Activated CD4-positive, CD25-positive, alpha-beta regulatory T cell treated with anti-CD3 and anti-CD28 coated beads, Interleukin-2, amount 50 U/mL, for 16 hours (primary cell): ENCODE measurements around the gene NCAM2.

Experiments
- DNase-seq: peaks from one replicate; pipeline ENCODE4 v3.0.0-alpha.2; 2020; ENCODE audit warnings: low read depth, low spot score

The NCAM2 gene

DNA sequence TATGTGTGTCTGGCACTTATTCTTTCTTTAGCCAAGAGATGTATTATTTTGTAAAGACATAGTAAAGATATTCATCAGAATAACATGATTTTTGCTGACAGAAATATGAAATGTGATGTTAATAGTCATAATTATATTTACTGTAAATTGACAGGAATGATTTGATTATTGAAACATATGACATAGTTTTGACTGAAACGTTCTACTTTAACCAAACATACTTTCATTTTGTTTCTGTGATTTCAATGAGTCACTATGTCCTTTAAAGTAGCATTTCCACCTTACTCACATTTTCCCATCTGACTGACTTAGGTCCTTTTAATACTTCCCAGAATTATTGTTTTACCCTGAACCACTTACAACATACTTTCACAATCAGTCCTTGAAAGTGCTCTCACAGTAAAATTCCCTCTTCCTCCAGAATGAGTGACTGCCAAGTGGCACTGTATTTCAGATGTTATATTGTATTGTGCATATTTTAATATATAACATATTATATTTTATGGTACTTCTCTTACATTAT is 437.9 kb downstream of the NCAM2 start:
- no peak for DNase-seq

DNA sequence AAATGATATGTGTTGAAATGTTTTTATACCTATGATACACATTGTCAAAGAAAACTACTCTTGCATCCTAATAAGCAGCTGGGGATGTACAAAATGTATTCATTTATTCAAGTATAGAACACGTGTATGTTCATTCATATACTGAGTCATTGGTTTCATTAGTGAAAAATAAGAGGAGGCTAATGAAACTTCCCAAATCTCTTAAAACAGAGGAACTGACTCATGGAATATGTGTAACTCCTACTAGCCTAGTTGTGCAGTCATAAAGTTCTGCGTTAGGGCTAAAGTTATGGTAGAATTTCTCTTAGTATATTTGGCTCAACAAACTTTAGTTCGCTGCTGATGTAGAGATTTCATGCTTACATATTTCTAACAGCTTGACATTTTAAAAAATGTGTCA is 441.6 kb downstream of the NCAM2 start:
- no peak for DNase-seq

DNA sequence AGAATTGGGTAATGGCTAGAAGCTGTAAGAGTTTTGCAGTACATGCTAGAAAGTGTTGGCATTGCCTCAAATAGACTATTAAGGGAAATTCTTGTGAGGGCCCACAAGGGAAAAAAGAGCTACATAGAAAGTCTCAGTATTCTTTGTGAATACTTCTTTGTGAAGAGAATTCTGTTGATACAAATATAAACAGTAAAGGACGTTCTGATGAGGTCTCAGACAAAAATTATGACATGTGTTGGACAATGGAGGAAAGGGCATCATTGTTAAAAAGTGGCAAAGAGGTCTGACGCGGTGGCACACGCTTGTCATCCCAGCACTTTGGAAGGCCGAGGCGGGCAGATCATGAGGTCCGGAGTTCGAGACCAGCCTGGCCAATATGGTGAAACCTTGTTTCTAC is 458.9 kb downstream of the NCAM2 start:
- no peak for DNase-seq

DNA sequence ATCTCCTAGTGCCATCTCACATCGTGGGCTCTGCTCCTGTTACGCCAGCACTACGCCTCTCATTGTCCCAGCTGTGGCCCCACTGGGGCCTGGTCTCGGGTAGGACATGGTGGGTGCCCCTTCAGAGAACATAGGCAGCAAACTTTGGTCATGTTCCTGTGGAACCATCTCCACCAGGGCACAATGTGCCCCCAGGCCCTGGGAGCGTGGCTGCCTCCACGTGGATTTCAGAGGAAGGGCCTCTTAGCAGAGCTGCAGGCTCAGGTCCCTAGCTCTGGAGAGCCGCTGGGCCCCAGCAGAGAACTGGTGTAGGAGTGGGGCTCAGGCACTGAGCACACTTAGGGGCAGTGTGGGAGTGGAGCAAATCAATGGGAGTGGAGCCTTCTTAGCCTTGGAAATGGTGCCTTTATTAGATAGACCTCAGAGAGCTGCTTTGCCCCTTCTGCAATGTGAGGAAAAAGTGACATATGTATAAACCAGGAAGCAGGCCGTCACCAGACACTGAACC is 460.0 kb downstream of the NCAM2 start:
- DNase-seq = no peak

DNA sequence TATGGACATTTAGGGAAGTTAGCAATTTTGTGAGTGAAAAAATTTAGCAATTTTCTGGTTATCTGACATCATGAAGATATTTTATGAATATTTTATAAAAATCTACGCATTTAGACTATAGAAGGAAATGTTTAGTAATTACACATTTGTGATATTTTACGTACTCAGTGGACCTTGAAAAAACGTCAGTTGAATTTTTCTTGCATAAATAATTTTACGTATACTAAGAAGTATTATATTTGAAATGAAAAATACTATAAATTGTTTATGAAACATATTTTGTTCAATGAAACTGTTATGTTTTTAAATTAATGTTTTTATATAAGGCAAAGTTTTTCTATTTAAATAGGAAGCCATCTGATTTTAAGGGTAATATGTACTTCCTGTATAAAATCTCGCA is 462.8 kb downstream of the NCAM2 start:
- no peak for DNase-seq

DNA sequence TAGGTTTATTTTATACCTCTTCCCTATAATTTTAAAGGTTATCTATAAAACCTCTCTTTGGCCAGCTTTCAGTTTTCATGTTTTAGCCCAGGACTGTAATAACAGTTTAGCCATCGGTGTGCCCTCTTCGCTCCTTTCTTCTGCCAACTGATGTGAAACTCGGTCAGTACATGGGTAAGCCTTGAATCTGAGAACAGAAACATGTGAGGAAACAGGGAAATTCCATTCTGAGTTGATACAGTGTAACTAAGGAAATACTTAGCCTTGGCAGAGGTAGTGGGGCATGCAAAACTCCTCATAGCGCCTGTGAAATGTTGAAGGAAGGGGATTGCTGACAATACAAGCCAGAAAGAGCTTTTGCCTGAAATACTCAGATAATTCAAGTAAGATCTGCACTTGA is 465.2 kb downstream of the NCAM2 start:
- no peak for DNase-seq

DNA sequence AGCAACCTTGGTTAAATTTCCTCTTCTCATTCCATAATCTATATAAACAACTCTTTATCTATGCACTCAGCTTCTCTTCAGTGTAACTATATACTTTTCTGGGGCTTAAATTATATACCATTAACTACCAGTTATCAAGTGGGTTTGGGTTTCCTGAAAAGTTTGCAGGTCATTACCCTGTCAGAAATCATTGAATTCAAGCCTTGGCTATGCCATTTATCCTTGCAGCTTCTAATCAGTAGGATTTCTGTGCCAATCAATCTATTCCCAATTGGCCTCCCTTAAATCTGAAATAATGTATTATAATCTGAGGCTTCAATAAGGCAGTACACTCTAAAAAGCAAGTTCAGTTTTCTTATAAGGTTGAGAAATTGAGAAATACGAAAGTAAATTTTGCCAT is 466.5 kb downstream of the NCAM2 start:
- DNase-seq = no peak

DNA sequence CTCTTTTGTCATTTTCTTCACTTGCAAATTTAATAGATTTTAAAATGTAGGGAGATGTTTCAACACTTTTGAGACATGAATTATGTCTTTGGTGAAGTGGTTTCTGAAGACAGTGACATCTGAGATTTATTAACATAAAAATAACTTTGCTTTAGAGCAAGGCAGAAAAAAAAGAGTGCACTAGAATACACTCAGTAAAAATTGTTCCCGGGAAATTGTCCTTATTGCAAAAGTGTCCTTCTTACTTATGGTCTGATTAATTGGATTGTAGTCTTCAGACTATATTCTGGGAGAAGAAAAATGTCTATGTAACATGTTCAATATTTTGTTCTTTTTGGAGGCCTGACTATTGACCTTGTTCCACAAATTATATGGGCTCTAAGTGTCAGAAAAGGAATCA is 468.5 kb downstream of the NCAM2 start:
- no peak for DNase-seq

DNA sequence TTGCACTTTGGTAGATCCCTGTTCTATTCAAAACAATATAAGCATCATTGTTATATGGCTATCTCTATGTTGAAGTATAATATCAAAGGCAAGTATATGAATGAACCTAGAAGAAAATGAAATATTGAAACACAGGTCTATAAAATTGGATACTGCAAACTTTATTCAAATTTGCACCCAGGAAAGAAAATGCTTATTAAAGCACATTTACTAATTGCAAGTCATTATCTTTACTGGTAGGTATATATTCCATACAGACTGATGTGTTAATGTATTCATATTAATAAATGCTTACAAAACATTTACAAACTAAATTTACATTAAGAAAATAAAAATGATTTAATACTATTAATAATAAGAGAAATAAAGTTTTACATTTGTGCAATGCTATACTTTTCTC is 469.8 kb downstream of the NCAM2 start:
- no peak for DNase-seq

DNA sequence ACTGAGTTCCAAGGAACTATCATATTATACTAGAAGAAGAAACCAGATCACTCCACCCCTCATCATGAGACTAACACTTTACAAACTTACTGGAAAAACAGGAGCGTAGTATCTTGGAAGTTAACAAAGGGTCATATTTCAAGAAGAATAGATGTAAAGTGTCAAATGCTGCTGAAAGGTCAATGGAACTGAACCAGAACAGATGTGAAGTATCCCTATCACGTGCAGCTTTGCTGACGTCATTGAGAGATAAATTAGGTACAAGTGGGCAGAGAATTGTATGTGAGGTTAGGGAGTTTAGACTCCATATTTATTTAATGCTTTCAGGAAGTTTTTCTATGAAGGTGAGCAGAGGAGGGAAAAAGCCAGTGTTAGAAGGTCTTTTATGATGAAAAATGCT is 483.0 kb downstream of the NCAM2 start:
- DNase-seq = no peak

DNA sequence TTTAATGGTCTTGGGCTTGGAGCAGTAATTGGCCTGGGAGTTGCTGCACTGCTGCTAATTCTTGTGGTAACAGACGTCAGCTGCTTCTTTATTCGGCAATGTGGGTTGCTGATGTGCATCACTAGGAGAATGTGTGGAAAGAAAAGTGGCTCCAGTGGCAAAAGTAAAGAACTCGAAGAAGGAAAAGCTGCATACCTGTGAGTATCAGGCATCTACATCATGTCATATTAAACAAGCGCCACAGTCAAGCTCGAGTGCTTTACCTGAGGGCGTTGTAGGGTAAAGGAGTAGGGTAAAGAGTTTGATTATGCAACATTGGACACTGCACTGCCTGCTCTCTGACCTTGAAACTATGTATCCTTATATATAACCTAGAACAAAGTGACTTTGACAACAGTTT is 510.6 kb downstream of the NCAM2 start:
- no peak for DNase-seq

DNA sequence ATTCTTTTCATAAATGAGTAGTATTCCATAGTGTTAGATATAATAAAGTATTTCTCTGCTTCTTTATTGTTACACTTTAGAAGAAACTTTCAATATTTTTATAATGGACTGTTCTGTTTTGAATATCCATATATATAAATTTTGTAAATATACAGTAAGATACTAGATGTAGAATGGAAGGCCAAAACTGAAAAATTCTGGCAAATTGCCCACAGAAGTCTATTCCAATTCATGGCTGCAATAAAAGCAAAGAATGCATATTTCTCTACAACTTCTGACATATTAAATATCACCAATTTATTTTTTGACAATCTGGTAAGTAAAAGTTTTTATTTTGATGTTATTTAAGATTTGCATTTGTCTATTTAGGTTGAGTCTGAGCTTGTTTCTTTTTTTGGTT is 532.5 kb downstream of the NCAM2 start:
- no peak for DNase-seq

DNA sequence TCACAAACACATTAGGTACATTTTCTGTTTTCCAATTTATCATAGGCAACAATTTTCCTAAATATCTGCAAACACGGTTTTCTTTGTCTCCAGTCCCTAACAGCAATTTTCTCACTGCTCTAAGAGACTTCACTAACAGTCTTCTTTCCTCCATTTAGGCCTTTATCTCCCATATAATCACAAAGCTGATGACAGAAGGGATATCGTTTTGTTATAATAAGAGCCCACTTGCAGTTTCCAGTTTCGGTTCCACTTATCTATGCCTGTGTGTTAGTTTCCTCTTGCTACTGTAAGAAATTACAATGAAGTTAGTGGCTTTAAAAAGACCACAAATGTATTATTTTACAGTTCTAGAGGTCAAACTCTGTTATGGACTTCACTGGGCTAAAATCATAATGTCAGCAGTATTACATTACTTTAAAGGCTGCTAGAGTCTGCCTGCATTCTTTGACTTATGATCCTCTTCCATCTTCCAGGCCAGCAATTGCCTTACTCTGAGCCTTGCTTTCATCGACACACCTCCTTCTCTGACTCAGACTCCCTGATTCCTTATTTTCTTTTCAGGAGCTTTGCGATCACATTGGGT is 549.3 kb downstream of the NCAM2 start:
- DNase-seq = no peak

DNA sequence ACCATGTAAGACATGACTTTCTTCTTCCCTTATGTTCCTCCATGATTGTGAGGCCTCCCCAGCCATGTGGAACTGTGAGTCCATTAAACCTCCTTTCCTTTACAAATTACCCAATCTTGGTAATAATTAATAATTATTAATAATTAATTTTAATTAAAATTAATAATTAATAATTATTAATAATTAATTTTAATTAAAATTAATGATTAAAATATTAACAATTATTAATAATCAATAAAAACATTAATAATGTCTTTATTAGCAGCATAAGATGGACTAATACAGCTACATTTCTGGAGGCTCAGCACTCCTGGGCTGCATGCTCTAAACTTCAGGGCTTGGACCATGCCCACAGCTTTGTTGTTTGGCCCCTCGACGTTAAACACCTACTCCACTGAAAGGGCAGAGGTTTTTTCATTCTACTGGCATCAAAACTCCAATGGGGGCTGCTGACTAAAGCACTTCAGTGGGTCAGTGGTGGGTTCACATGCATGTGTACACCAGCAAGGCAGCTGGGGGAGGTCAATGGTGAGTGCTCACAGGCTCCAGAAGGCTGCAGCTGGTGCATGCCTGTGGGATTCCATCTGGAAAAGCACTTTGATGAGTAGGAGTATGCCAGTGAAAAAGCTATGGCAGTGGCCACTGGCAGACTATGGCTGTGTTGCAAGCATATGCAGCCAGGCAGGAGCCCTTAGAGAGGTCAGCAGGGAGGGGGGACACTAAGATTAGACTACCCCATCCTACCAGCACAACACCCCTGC is 561.3 kb downstream of the NCAM2 start:
- no peak for DNase-seq
